ENCODE measurements around the gene CCDC47. TPM values are rescaled to one million over a fixed set of nuclear protein-coding genes. Genes with fewer than 3 reads are reported as not detected.

The CCDC47 gene
- total and polyA plus RNA-seq, 2 donors (not counting 1 experiment from before 2014, with no cell fraction given): 7.4 to 39.7 TPM

GRCh38 chr17:63760771-63761539 is 12.4 kb downstream of the CCDC47 start:
- Mint-ChIP-seq H3K27me3 (no peaks in the 10 kb centered on the region), H3K4me3 (no peak overlapping the region), H3K27ac (peak overlapping the region; percentile 15), H3K4me1 (peaks cover 23% of the 10 kb centered on the region), H3K9me3 (ENCODE audit: insufficient read depth) (no peaks in the 10 kb centered on the region)
- Histone ChIP-seq H3K9me3 (ENCODE audit: control extremely low read depth in 1 of 3, control insufficient read depth in 2 of 3, insufficient read depth in 1 of 3, low read length in 2 of 3) (no peaks in the 10 kb centered on the region), H3K4me3 (ENCODE audit: control extremely low read depth in 1 of 5, extremely low read depth in 1 of 5, insufficient read depth in 1 of 5, low read depth in 2 of 5, low read length in 4 of 5) (no peak overlapping the region), H3K36me3 (replicated peaks in 1 of 2; ENCODE audit: control extremely low read depth in 1 of 2, control insufficient read depth in 1 of 2, extremely low read depth in 1 of 2, insufficient read depth in 2 of 2, low read length in 1 of 2) (peaks cover 12 to 73% of the 10 kb centered on the region in 2 experiments), H3K27ac (ENCODE audit: low read length in 2 of 2) (no peak overlapping the region), H2AFZ (ENCODE audit: insufficient read depth, low read depth, low read length, poor library complexity, severe bottlenecking) (no peak overlapping the region), H3K79me2 (ENCODE audit: control insufficient read depth, insufficient read depth, low read length) (peaks cover 44% of the 10 kb centered on the region), H3K9ac (ENCODE audit: low read length) (no peak overlapping the region), H3K4me2 (replicated peaks; ENCODE audit: low read depth, low read length, poor library complexity, severe bottlenecking) (no peak overlapping the region), H3K27me3 (replicated peaks in 1 of 4; ENCODE audit: control extremely low read depth in 1 of 4, control insufficient read depth in 3 of 4, insufficient read depth in 4 of 4, low read length in 3 of 4) (no peaks in the 10 kb centered on the region), H4K20me1 (ENCODE audit: control insufficient read depth, insufficient read depth, low read length, poor library complexity, severe bottlenecking) (no peaks in the 10 kb centered on the region), H3K4me1 (ENCODE audit: control insufficient read depth in 2 of 2, insufficient read depth in 2 of 2, low read length in 2 of 2) (peaks cover 12 to 17% of the 10 kb centered on the region in 2 donors)
- intact Hi-C loops (cut with micrococcal nuclease): no loop called here
- WGBS (ENCODE audit: insufficient coverage): 0% methylated on average over 1 of the region's 10 CpGs
- TF ChIP-seq CTCF (IDR thresholded peaks at IDR 0.05) (no peak), EZH2 (IDR thresholded peaks at IDR 0.05; ENCODE audit: borderline replicate concordance, insufficient read depth, low read depth, low read length, poor library complexity, severe bottlenecking) (no peak)
- ATAC-seq (ENCODE audit: low read depth) (no peak), DNase-seq (no peak)
- CTCF ChIA-PET: interaction anchor here (1.4 kb wide), 1 partner anchor 74 kb away, joined by 7 read pairs; no protein-coding TSS in a partner anchor
- POLR2A ChIA-PET: interaction anchor here (1.2 to 2.1 kb wide), 2 partner anchors 13 to 62 kb away, joined by 5 to 8 read pairs; partner anchors contain the start of genes CCDC47 and DDX42

DNA sequence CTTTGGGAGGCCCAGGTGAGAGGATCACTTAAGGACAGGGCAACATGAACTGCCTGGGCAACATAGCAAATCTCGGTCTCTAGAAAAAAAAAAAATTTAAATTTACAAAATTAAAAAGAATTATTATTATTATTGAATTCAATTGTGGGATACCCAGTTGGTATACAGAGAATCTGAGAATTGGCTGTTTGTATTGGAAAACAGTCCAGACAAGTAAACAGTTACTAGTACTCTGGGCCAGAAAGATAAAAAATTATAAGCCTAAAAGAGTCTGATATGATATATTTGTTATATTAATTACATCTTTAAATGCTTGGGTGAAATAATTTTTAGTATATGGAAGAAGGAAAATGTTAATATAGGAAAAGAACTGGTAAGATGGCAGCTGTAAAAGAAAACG is 15.0 kb downstream of the CCDC47 start:
- H3K27ac Mint-ChIP-seq: no peak overlapping the region
- peaks cover 6 to 71% of the 10 kb centered on the region in 2 experiments for H3K36me3 ChIP-seq (replicated peaks in 1 of 2; ENCODE audit: control extremely low read depth in 1 of 2, control insufficient read depth in 1 of 2, extremely low read depth in 1 of 2, insufficient read depth in 2 of 2, low read length in 1 of 2)

More for the DNA sequence above, 15.0 kb downstream of the CCDC47 start:
- no peak overlapping the region for H3K4me3 ChIP-seq (ENCODE audit: control extremely low read depth in 1 of 5, extremely low read depth in 1 of 5, insufficient read depth in 1 of 5, low read depth in 2 of 5, low read length in 4 of 5)
- no peaks in the 10 kb centered on the region for H3K9me3 ChIP-seq (ENCODE audit: control extremely low read depth in 1 of 3, control insufficient read depth in 2 of 3, insufficient read depth in 1 of 3, low read length in 2 of 3)
- ChIA-PET CTCF (no interaction called here), POLR2A (interaction anchor here (0.6 kb wide), 1 partner anchor 15 kb away, joined by 5 read pairs; the partner anchor contains the start of gene DDX42)
- no peak for ATAC-seq (ENCODE audit: low read depth)
- intact Hi-C loops (cut with micrococcal nuclease): no loop called here
- no peak for DNase-seq
- no peak for TF ChIP-seq CTCF (IDR thresholded peaks at IDR 0.05)
- TF ChIP-seq EZH2 (IDR thresholded peaks at IDR 0.05; ENCODE audit: borderline replicate concordance, insufficient read depth, low read depth, low read length, poor library complexity, severe bottlenecking): no peak
- no peak overlapping the region for H2AFZ ChIP-seq (ENCODE audit: insufficient read depth, low read depth, low read length, poor library complexity, severe bottlenecking)
- no peak overlapping the region for H3K4me2 ChIP-seq (replicated peaks; ENCODE audit: low read depth, low read length, poor library complexity, severe bottlenecking)
- peaks cover 12 to 17% of the 10 kb centered on the region in 2 donors for H3K4me1 ChIP-seq (ENCODE audit: control insufficient read depth in 2 of 2, insufficient read depth in 2 of 2, low read length in 2 of 2)
- Mint-ChIP-seq H3K27me3 (no peaks in the 10 kb centered on the region), H3K4me1 (peaks cover 19% of the 10 kb centered on the region), H3K4me3 (no peak overlapping the region), H3K9me3 (ENCODE audit: insufficient read depth) (no peaks in the 10 kb centered on the region)
- peaks cover 22% of the 10 kb centered on the region for H3K79me2 ChIP-seq (ENCODE audit: control insufficient read depth, insufficient read depth, low read length)
- H4K20me1 ChIP-seq (ENCODE audit: control insufficient read depth, insufficient read depth, low read length, poor library complexity, severe bottlenecking): no peaks in the 10 kb centered on the region
- H3K27me3 ChIP-seq (replicated peaks in 1 of 4; ENCODE audit: control extremely low read depth in 1 of 4, control insufficient read depth in 3 of 4, insufficient read depth in 4 of 4, low read length in 3 of 4): no peaks in the 10 kb centered on the region
- WGBS (ENCODE audit: insufficient coverage): no CpG with 5 or more reads among the region's 2 CpGs
- no peak overlapping the region for H3K9ac ChIP-seq (ENCODE audit: low read length)
- H3K27ac ChIP-seq (ENCODE audit: low read length in 2 of 2): no peak overlapping the region

Data from B cell (primary cell).